DOHH2 (cell line): Measurements from ENCODE around the gene BNIP5.

ENCODE experiments used
- H3F3A ChIP-seq: fragments of 200-600 bp; sonication (generic), shearing (Covaris generic); 2 replicates; pipeline ENCODE4 v1.6.0; 2016; ENCODE audit warnings: antibody characterized with exemption, mild to moderate bottlenecking; ENCODE audit not compliant: control insufficient read depth, insufficient read depth
- H3K27ac ChIP-seq: fragments of 200-600 bp; sonication (generic); 2 replicates; pipeline ENCODE4 v1.5.1; 2014; ENCODE audit warnings: low read depth, mild to moderate bottlenecking, low read length, moderate library complexity
- H3K27me3 ChIP-seq: fragments of 200-600 bp; sonication (generic); 2 replicates; pipeline ENCODE4 v1.6.1; 2014; ENCODE audit warnings: mild to moderate bottlenecking, low read length, mixed read lengths; ENCODE audit not compliant: control insufficient read depth
- H3K36me3 ChIP-seq: fragments of 200-600 bp; sonication (generic); 2 replicates; pipeline ENCODE4 v1.6.1; 2014; ENCODE audit warnings: mild to moderate bottlenecking, low read length, moderate library complexity, mixed read lengths; ENCODE audit not compliant: control insufficient read depth
- H3K4me1 ChIP-seq: fragments of 200-600 bp; sonication (generic); 2 replicates; pipeline ENCODE4 v1.6.1; 2014; ENCODE audit warnings: mild to moderate bottlenecking, low read length, mixed read lengths; ENCODE audit not compliant: control insufficient read depth
- H3K4me2 ChIP-seq: fragments of 200-600 bp; sonication (generic); 2 replicates; pipeline ENCODE4 v1.6.0; 2014; ENCODE audit warnings: mild to moderate bottlenecking, low read length, moderate library complexity
- H3K4me3 ChIP-seq: fragments of 200-600 bp; sonication (generic); 2 replicates; pipeline ENCODE4 v1.5.1; 2014; ENCODE audit warnings: mild to moderate bottlenecking, low read length, mixed read lengths
- H3K79me2 ChIP-seq: fragments of 200-600 bp; sonication (generic); 2 replicates; pipeline ENCODE4 v1.6.1; 2014; ENCODE audit warnings: mild to moderate bottlenecking, low read length, mixed read lengths; ENCODE audit not compliant: control insufficient read depth
- H3K9me2 ChIP-seq: fragments of 200-600 bp; sonication (generic); replicated peaks from 2 replicates; pipeline ENCODE4 v1.6.1; 2014; ENCODE audit warnings: mild to moderate bottlenecking, low read length, mixed read lengths; ENCODE audit not compliant: control insufficient read depth
- H3K9me3 ChIP-seq: fragments of 200-600 bp; sonication (generic); 2 replicates; pipeline ENCODE4 v1.6.1; 2014; ENCODE audit warnings: antibody characterized with exemption, low read length, mixed read lengths; ENCODE audit not compliant: control insufficient read depth, insufficient read depth
- H4K20me1 ChIP-seq: fragments of 200-600 bp; sonication (generic); 2 replicates; pipeline ENCODE4 v1.6.0; 2014; ENCODE audit warnings: low read depth, mild to moderate bottlenecking, antibody characterized with exemption, low read length, moderate library complexity; ENCODE audit not compliant: control insufficient read depth, insufficient read depth
- EZH2phosphoT487 ChIP-seq: fragments of 200-600 bp; sonication (generic); IDR thresholded peaks from 2 replicates; pipeline ENCODE4 v1.6.1; 2017; ENCODE audit warnings: borderline replicate concordance, mild to moderate bottlenecking, antibody characterized with exemption, low read length, moderate library complexity, mixed read lengths
- TF ChIP-seq, protein P1 (sequence below): fragments of 200-600 bp; sonication (generic); IDR thresholded peaks from one replicate; pipeline ENCODE4 v1.5.1; 2014; ENCODE audit warnings: antibody characterized with exemption, mild to moderate bottlenecking, low read depth, low read length; ENCODE audit not compliant: poor library complexity, severe bottlenecking

BNIP5 gene

GRCh38 chr6:36358226-36358915, 21.7 kb upstream of the BNIP5 start:
- H3K4me3 ChIP-seq = no peak overlapping the region
- H4K20me1 ChIP-seq = no peaks in the 10 kb centered on the region
- H3K9me3 ChIP-seq = no peaks in the 10 kb centered on the region
- no peaks in the 10 kb centered on the region for H3F3A ChIP-seq
- peak overlapping the region; percentile 41 for H3K4me2 ChIP-seq
- no peaks in the 10 kb centered on the region for H3K79me2 ChIP-seq
- no peaks in the 10 kb centered on the region for H3K36me3 ChIP-seq
- H3K27me3 ChIP-seq = no peaks in the 10 kb centered on the region
- no peaks in the 10 kb centered on the region for H3K9me2 ChIP-seq
- TF ChIP-seq, protein P1, sequence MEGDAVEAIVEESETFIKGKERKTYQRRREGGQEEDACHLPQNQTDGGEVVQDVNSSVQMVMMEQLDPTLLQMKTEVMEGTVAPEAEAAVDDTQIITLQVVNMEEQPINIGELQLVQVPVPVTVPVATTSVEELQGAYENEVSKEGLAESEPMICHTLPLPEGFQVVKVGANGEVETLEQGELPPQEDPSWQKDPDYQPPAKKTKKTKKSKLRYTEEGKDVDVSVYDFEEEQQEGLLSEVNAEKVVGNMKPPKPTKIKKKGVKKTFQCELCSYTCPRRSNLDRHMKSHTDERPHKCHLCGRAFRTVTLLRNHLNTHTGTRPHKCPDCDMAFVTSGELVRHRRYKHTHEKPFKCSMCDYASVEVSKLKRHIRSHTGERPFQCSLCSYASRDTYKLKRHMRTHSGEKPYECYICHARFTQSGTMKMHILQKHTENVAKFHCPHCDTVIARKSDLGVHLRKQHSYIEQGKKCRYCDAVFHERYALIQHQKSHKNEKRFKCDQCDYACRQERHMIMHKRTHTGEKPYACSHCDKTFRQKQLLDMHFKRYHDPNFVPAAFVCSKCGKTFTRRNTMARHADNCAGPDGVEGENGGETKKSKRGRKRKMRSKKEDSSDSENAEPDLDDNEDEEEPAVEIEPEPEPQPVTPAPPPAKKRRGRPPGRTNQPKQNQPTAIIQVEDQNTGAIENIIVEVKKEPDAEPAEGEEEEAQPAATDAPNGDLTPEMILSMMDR = no peak
- no peak for TF ChIP-seq EZH2phosphoT487
- peaks cover 21% of the 10 kb centered on the region for H3K4me1 ChIP-seq
- no peak overlapping the region for H3K27ac ChIP-seq

DNA sequence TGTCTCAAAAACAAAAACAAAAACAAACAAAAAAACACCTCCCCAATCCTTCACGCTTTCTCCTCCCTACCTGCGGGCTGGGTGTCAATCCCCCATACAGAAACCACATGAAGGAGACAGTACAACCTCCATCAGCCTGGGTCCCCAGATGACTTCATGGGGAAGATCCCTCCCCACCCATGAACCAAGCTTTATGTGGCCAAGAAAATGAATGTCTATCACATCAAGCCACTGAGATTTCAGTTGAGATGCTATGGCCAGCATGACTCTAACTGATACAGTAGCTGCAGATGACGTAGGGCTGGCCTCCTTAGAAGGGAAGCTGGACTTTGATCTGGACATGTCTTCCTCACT, 21.2 kb upstream of the BNIP5 start:
- Histone ChIP-seq H3K9me3 (no peaks in the 10 kb centered on the region), H3K4me1 (peaks cover 21% of the 10 kb centered on the region), H3K27ac (no peak overlapping the region), H4K20me1 (no peaks in the 10 kb centered on the region), H3F3A (no peaks in the 10 kb centered on the region), H3K36me3 (no peaks in the 10 kb centered on the region), H3K79me2 (no peaks in the 10 kb centered on the region), H3K4me3 (no peak overlapping the region), H3K4me2 (no peak overlapping the region), H3K27me3 (no peaks in the 10 kb centered on the region), H3K9me2 (no peaks in the 10 kb centered on the region)
- no peak for TF ChIP-seq EZH2phosphoT487
- TF ChIP-seq, protein P1 = no peak

DNA sequence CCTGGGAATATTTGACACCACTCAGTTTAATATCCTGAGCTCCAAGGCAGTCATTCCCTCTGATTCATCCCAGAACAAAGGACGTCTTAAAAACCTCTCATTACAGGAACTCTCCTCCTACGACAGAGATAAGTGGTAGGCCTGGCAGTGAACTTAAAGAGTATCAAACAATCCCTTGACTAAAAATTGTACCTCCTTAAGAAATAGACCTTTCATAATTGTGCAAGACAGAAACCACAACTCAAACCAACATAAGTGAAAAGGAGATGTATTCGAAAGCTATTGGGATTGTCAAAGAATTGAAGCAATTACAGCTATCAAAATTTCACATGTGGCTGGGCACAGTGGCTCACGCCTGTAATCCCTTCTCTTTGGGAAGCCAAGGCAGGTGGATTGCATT, 19.1 kb upstream of the BNIP5 start:
- H3K36me3 ChIP-seq = no peaks in the 10 kb centered on the region
- H3F3A ChIP-seq = no peaks in the 10 kb centered on the region
- H3K9me3 ChIP-seq = peaks cover 4% of the 10 kb centered on the region; the same call in 1 of the 2 replicates
- no peak overlapping the region for H3K27ac ChIP-seq
- no peaks in the 10 kb centered on the region for H3K79me2 ChIP-seq
- no peak overlapping the region for H3K4me2 ChIP-seq
- peaks cover 19% of the 10 kb centered on the region for H3K4me1 ChIP-seq
- no peaks in the 10 kb centered on the region for H3K9me2 ChIP-seq
- no peak overlapping the region for H3K4me3 ChIP-seq
- TF ChIP-seq EZH2phosphoT487 = no peak
- TF ChIP-seq, protein P1 = no peak
- no peaks in the 10 kb centered on the region for H3K27me3 ChIP-seq
- no peaks in the 10 kb centered on the region for H4K20me1 ChIP-seq
